Skeletal muscle cell (primary cell): Measurements from ENCODE around the gene MRPL33.
A peak's percentile ranks its signal among the peaks of the same experiment; 100 is the strongest.

Experiments used
- DNase-seq: peaks from one replicate; pipeline ENCODE4 v3.0.0-alpha.2; 2010; ENCODE audit warnings: low read depth
- H3K4me3 ChIP-seq: 2 replicates; pipeline ENCODE4 v1.5.1; 2011; ENCODE audit warnings: low read depth, mild to moderate bottlenecking, control low read depth, low read length, moderate library complexity

The MRPL33 gene

DNA sequence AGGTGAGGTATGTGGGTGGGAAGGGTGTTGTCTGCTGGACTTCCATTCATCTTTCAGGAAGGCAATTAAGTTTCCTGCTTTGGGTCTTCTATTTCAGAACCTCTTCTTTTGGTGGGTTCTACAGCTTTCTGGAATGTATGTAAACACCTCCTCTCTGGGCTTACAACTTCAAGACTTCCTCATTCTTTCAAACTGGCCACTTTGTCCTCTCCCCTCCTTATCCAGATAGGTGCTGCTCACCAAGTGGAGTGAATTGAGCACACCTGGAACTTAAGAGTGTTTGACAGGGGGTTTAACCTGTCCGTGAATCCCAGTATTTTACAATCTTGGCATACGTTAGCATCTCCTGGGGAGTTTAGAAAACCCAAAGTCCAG, 5.2 kb upstream of the MRPL33 start:
- no peak overlapping the region for H3K4me3 ChIP-seq
- DNase-seq, result no peak

GRCh38 chr2:27771202-27771547, 344 bp upstream of the MRPL33 start:
- no peak for DNase-seq
- peak overlapping the region; percentile 78 for H3K4me3 ChIP-seq

GRCh38 chr2:27772804-27773203, 1.3 kb downstream of the MRPL33 start:
- DNase-seq, result no peak
- peak overlapping the region; percentile 78 for H3K4me3 ChIP-seq

DNA sequence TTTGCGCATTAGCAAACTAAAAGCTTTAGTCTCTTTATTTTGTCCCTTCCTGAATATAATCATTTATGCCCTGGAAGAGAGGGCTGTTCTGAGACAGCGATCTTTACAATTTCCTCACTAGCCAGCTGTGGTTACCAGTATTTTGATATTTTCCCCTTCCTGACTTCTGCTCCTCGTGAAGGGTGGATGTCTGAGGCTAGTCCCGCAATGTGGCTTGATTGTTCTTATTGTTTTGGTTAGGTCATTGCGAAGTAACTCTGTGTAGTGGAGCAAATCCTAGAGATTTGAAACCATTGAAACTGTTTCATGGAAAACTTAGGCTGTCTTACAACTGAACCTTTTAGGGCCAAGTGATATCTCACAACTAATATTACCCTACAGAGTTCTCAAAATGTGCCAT, 2.4 kb downstream of the MRPL33 start:
- no peak overlapping the region for H3K4me3 ChIP-seq
- no peak for DNase-seq

- no peak for DNase-seq
- no peak overlapping the region for H3K4me3 ChIP-seq
These were observed 4.6 kb downstream of the MRPL33 start for GRCh38 chr2:27776097-27776496.

DNA sequence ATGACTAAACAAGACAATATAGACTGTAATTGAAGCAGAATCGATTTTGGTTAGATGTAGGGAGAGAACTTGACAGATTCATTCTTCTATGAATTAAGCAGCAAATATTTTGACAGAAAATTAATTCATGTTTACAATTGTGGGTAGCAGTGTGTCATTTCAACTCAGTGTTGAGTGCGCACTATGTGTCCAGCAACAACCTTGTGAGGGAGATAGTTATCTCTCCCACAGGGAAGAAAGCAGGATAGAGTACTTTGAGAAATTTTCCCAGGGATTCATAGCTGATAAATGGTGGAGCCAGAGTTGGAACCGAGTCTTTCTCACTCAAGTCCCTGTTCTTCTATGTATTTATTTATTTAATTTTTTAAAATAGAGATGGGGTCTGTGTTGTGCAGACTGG, 5.2 kb downstream of the MRPL33 start:
- no peak overlapping the region for H3K4me3 ChIP-seq
- no peak for DNase-seq

- no peak overlapping the region for H3K4me3 ChIP-seq
- no peak for DNase-seq
These were observed 8.0 kb downstream of the MRPL33 start for GRCh38 chr2:27779417-27780055.

GRCh38 chr2:27781496-27781895, 10.0 kb downstream of the MRPL33 start:
- no peak overlapping the region for H3K4me3 ChIP-seq
- no peak for DNase-seq

GRCh38 chr2:27782701-27783100, 11.2 kb downstream of the MRPL33 start:
- H3K4me3 ChIP-seq, result no peak overlapping the region

GRCh38 chr2:27790796-27791195, 19.3 kb downstream of the MRPL33 start:
- no peak overlapping the region for H3K4me3 ChIP-seq
- DNase-seq, result no peak

More at GRCh38 chr2:27782701-27783100, 11.2 kb downstream of the MRPL33 start:
- DNase-seq, result no peak

- DNase-seq, result peak; percentile 32
- no peak overlapping the region for H3K4me3 ChIP-seq
These were observed 21.2 kb downstream of the MRPL33 start for GRCh38 chr2:27792759-27793158.

DNA sequence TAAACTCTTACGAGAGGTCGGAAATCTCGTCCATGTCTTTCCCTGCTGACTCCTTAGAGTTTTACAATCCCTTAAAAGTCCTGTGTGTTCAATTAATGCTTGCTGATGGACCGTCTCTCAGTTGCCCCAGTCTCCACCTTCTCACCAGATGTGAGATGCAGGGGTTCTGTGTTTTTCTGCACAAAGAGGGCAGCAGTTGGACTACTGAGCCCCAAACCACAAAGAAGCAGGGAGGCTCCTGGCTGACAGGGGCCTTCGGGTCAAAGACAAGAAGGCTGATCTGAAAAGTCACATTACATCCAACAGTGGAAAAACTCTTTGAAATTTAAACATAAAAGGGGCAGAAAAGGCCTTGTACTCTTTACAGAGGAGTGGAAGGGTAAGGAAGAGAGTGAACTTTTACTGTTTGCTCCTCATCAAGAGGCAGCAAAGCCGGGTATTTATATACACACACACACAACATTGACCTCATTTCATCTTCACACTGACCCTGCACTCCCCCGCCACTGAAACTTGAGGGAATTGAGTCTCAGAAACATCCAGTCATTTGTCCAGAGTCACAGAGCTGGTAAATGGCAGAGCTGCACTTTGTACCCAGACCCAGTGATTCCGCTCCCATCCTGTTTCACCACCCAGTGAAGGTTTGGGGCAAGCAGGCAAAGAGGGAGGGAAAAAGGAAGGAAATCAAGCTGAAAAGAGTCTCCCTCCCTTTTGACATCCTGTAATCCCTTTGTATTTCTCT, 23.7 kb downstream of the MRPL33 start:
- DNase-seq, result no peak
- H3K4me3 ChIP-seq, result no peak overlapping the region

- no peak overlapping the region for H3K4me3 ChIP-seq
- no peak for DNase-seq
These were observed 24.4 kb downstream of the MRPL33 start for GRCh38 chr2:27795868-27796277.

GRCh38 chr2:27796791-27797765, 25.6 kb downstream of the MRPL33 start:
- no peak overlapping the region for H3K4me3 ChIP-seq
- DNase-seq, result no peak

DNA sequence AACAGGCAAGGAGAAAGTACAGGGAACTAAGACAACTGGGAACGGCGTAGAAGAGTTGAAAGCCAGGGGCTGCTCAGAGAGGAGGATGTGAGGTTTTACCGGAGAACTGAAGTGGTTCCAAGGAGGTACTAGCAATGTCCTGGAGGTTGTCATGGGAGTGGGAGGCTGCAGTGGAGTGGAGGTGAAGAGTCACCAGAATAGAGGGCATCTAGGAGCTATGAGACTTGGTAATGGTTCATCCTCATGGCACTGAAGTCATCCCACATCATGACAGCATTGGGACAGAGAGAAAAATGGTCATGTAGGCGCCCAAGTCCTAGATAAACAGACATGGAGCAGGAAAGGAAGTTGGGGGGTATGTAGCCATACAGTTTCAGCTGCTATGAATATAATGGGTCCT, 26.3 kb downstream of the MRPL33 start:
- DNase-seq, result no peak
- H3K4me3 ChIP-seq, result no peak overlapping the region

- DNase-seq, result no peak
- H3K4me3 ChIP-seq, result no peak overlapping the region
These were observed 27.0 kb downstream of the MRPL33 start for GRCh38 chr2:27798486-27798885.

GRCh38 chr2:27798948-27799645, 27.6 kb downstream of the MRPL33 start:
- H3K4me3 ChIP-seq, result no peak overlapping the region
- DNase-seq, result peak; percentile 100

DNA sequence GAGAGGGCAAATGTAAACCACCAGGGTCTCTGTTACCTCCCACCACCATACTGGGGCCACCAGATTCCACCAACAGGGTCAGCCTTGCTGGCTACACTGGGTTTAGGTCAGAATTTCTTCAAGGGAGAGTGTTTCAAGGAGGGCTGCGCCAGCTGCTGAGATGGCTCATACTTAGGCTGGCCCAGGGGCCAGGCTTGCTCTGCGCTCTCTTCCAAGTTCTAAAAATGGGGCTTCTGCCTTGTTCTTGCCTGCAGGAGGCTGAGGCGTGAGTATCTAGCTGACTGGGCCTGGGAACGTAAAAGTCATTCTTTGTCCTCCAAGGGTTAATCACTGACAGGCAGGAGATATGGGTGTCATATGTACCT, 28.1 kb downstream of the MRPL33 start:
- no peak overlapping the region for H3K4me3 ChIP-seq
- DNase-seq, result no peak

DNA sequence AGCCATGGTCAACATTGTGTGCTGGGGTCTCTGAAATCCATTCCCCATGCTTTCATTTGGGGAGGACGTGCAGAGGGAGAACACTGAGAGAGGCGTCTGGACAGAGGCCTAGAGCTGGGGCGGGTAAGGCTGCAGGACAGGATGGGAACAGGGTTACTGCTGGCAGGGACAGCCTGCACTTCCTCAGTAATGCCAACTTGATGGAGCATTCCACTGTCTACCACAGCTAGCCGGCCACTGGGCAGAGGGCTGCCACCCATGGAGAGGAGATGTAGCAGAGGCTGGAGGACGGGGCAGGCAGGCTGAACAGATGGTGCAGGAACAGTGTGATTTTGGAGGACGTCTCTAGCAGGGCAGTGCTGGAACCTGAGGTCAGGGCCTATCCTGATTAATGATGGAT, 29.3 kb downstream of the MRPL33 start:
- no peak for DNase-seq
- H3K4me3 ChIP-seq, result no peak overlapping the region

DNA sequence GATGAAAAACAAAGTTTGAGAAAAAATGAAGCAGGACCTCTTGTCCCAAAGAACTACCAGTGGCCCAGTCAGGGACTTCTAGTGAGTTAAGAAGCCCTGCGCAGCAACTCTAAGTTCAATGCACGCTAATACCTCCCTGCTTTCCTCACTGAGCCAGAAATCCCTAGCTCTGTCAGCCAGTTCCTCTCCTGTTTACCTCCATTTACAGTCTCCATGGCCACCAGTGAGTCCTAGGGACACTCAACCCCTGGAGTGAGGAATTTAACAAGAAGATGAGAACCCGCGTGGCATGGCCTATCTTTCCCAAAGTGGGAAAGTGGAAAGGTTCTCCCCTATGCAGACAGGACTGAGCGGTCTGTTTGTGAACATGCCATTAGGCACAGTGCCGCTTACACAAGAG, 31.0 kb downstream of the MRPL33 start:
- no peak overlapping the region for H3K4me3 ChIP-seq
- no peak for DNase-seq
